ENCODE data around the gene MYOZ2. TPM values are rescaled to one million over a fixed set of nuclear protein-coding genes. Genes with fewer than 3 reads are reported as not detected.
A peak's percentile ranks its signal among the peaks of the same experiment; 100 is the strongest.

Gene MYOZ2
- total RNA-seq (2016; rRNA removed; fragmentation: Illumina TruSeq; extraction: Trizol), result not detected in 2 replicates
- total RNA-seq (2016; cell fraction: cytosol; rRNA removed; fragmentation: Illumina TruSeq; extraction: Trizol; ENCODE audit: low read depth), result not detected in 2 replicates
- not detected in 2 replicates for total RNA-seq (2016; cell fraction: insoluble cytoplasmic fraction; rRNA removed; fragmentation: Illumina TruSeq; extraction: Trizol)
- total RNA-seq (2016; cell fraction: membrane; rRNA removed; fragmentation: Illumina TruSeq; extraction: Trizol), result not detected in 2 replicates
- total RNA-seq (2016; cell fraction: nucleus; rRNA removed; fragmentation: Illumina TruSeq; extraction: Trizol), result not detected in 2 replicates
- polyA plus RNA-seq (2011; rRNA removed), result 0.03 TPM in 1 of 2 replicates, not detected in the other
- not detected in 2 replicates for polyA plus RNA-seq (2011; cell fraction: cytosol; rRNA removed)
- polyA plus RNA-seq (2011; cell fraction: nucleus; rRNA removed), result not detected in 2 replicates
- not detected in 2 replicates for polyA plus RNA-seq (2012)
- polyA plus RNA-seq (2016; cell fraction: cytosol; fragmentation: Illumina TruSeq; extraction: Trizol; ENCODE audit: low read depth), result not detected in 2 replicates
- polyA plus RNA-seq (2016; cell fraction: insoluble cytoplasmic fraction; fragmentation: Illumina TruSeq; extraction: Trizol; ENCODE audit: low read depth), result not detected in 2 replicates
- not detected in 2 replicates for polyA plus RNA-seq (2016; cell fraction: membrane; fragmentation: Illumina TruSeq; extraction: Trizol; ENCODE audit: low read depth)
- not detected in 2 replicates for polyA plus RNA-seq (2016; cell fraction: nucleus; fragmentation: Illumina TruSeq; extraction: Trizol; ENCODE audit: insufficient read depth, low read depth)
- polyA minus RNA-seq (2011; rRNA and poly(A)+ RNA removed; ENCODE audit: low replicate concordance), result not detected in 2 replicates
- polyA minus RNA-seq (2011; cell fraction: cytosol; rRNA and poly(A)+ RNA removed), result not detected in 2 replicates
- not detected in 2 replicates for polyA minus RNA-seq (2011; cell fraction: nucleus; rRNA and poly(A)+ RNA removed)
- percentile 2 among the genes with signal in this experiment for Bru-seq, nascent RNA
- not detected for BruChase-seq, experiment 1, labeled RNA remaining after a 6-hour chase
- not detected for BruChase-seq, experiment 2, labeled RNA remaining after a 2-hour chase
- long read RNA-seq, experiment 1, partial matches to known transcripts, result 0 of 1 reads
- long read RNA-seq, experiment 1, other reads (novel, unspliced or antisense), result 1 of 1 reads
- long read RNA-seq, experiment 2, partial matches to known transcripts, result 0 of 2 reads
- long read RNA-seq, experiment 2, other reads (novel, unspliced or antisense), result 2 of 2 reads

DNA sequence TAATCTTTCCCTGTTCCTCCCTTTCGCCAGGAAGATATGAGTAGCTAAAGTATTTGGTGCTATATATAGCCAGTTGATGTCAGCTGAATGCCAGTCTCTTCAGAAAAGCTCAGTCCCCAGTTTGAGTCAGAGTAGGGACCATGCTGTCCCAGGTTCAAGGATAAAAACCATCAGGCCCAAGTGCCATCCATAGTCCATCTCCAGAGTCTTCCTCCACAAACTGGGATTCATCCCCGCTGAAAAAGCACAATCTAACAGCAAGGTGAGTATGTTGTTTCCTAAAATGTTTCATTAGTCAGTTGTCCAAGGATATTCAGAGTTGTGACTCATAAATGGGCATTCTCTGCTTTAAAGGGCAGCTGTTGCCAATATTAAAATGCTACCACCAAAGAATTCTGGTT, at the start of gene MYOZ2:
Gene MYOZ2 (plus strand): TSS at position 112 of the 401 bp plus-strand sequence. CDS start 694 bp downstream, outside the sequence.
- Histone ChIP-seq H4K20me1 (ENCODE audit: insufficient read depth, low read length) (no peaks in the 10 kb centered on the region), H3K4me3 (replicated peaks in 1 of 3; ENCODE audit: insufficient read depth in 1 of 3, low read depth in 2 of 3, low read length in 3 of 3) (no peak within 1 kb of the TSS), H3K79me2 (ENCODE audit: insufficient read depth, low read length) (no peaks in the 10 kb centered on the region), H3K9ac (ENCODE audit: insufficient read depth, low read depth, low read length) (no peak within 1 kb of the TSS), H3K27me3 (ENCODE audit: control insufficient read depth in 1 of 2, insufficient read depth in 2 of 2, low read length in 2 of 2) (peaks cover 0 to 6% of the 10 kb centered on the region in 2 experiments; a peak in 1 of 5 replicates), H3K4me1 (ENCODE audit: insufficient read depth, low read length) (peaks cover 19% of the 10 kb centered on the region), H3K36me3 (replicated peaks in 1 of 2; ENCODE audit: control insufficient read depth in 1 of 2, insufficient read depth in 2 of 2, low read length in 2 of 2) (no peaks in the 10 kb centered on the region), H3K27ac (ENCODE audit: extremely low read length, insufficient read depth, low read length) (no peak within 1 kb of the TSS), H3K9me3 (ENCODE audit: low read length) (no peaks in the 10 kb centered on the region), H2AFZ (ENCODE audit: low read length) (no peak within 1 kb of the TSS), H3K4me2 (ENCODE audit: low read depth, low read length) (no peak within 1 kb of the TSS)
- ATAC-seq, result no peak
- 58% methylated on average over 2 of the region's 2 CpGs for WGBS (ENCODE audit: low lambda C conversion rate)
- ChIA-PET CTCF (ENCODE audit: low intra/inter-chr PET ratio, low total read pairs) (no interaction called here), POLR2A (no interaction called here)
- FAIRE-seq, result no peak
- in situ Hi-C loops (cut with HindIII; ENCODE audit: extremely low pct_ligation_motif_present, low pct_unique_long_range_greater_than_20kb) (no loop called here), intact Hi-C loops (cut with micrococcal nuclease; ENCODE audit: unreplicated experiment) (no loop called here)
- no peak for DNase-seq (ENCODE audit: low spot score)
- BruUV-seq (replicated peaks), result no TSS peak
- TF ChIP-seq MBNL3 (CRISPR knock-in tag; conservative IDR thresholded peaks at IDR 0.05), result no peak
- TF ChIP-seq RXRB (CRISPR knock-in tag; IDR thresholded peaks at IDR 0.05; ENCODE audit: borderline replicate concordance), result no peak
- no peak for TF ChIP-seq ZNF383 (CRISPR knock-in tag; IDR thresholded peaks at IDR 0.05; ENCODE audit: borderline replicate concordance)
- no peak for TF ChIP-seq CSRNP1 (CRISPR knock-in tag; IDR thresholded peaks at IDR 0.05)
- TF ChIP-seq, protein P1, sequence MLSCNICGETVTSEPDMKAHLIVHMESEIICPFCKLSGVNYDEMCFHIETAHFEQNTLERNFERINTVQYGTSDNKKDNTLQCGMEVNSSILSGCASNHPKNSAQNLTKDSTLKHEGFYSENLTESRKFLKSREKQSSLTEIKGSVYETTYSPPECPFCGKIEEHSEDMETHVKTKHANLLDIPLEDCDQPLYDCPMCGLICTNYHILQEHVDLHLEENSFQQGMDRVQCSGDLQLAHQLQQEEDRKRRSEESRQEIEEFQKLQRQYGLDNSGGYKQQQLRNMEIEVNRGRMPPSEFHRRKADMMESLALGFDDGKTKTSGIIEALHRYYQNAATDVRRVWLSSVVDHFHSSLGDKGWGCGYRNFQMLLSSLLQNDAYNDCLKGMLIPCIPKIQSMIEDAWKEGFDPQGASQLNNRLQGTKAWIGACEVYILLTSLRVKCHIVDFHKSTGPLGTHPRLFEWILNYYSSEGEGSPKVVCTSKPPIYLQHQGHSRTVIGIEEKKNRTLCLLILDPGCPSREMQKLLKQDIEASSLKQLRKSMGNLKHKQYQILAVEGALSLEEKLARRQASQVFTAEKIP (CRISPR knock-in tag; IDR thresholded peaks at IDR 0.05; ENCODE audit: borderline replicate concordance), result no peak
- TF ChIP-seq, protein P2, sequence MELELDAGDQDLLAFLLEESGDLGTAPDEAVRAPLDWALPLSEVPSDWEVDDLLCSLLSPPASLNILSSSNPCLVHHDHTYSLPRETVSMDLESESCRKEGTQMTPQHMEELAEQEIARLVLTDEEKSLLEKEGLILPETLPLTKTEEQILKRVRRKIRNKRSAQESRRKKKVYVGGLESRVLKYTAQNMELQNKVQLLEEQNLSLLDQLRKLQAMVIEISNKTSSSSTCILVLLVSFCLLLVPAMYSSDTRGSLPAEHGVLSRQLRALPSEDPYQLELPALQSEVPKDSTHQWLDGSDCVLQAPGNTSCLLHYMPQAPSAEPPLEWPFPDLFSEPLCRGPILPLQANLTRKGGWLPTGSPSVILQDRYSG (CRISPR knock-in tag; IDR thresholded peaks at IDR 0.05), result no peak
- TF ChIP-seq ZNF263 (CRISPR knock-in tag; IDR thresholded peaks at IDR 0.05), result no peak
- TF ChIP-seq MYC (CRISPR knock-in tag; IDR thresholded peaks at IDR 0.05; ENCODE audit: borderline replicate concordance), result no peak
- TF ChIP-seq, protein P3, sequence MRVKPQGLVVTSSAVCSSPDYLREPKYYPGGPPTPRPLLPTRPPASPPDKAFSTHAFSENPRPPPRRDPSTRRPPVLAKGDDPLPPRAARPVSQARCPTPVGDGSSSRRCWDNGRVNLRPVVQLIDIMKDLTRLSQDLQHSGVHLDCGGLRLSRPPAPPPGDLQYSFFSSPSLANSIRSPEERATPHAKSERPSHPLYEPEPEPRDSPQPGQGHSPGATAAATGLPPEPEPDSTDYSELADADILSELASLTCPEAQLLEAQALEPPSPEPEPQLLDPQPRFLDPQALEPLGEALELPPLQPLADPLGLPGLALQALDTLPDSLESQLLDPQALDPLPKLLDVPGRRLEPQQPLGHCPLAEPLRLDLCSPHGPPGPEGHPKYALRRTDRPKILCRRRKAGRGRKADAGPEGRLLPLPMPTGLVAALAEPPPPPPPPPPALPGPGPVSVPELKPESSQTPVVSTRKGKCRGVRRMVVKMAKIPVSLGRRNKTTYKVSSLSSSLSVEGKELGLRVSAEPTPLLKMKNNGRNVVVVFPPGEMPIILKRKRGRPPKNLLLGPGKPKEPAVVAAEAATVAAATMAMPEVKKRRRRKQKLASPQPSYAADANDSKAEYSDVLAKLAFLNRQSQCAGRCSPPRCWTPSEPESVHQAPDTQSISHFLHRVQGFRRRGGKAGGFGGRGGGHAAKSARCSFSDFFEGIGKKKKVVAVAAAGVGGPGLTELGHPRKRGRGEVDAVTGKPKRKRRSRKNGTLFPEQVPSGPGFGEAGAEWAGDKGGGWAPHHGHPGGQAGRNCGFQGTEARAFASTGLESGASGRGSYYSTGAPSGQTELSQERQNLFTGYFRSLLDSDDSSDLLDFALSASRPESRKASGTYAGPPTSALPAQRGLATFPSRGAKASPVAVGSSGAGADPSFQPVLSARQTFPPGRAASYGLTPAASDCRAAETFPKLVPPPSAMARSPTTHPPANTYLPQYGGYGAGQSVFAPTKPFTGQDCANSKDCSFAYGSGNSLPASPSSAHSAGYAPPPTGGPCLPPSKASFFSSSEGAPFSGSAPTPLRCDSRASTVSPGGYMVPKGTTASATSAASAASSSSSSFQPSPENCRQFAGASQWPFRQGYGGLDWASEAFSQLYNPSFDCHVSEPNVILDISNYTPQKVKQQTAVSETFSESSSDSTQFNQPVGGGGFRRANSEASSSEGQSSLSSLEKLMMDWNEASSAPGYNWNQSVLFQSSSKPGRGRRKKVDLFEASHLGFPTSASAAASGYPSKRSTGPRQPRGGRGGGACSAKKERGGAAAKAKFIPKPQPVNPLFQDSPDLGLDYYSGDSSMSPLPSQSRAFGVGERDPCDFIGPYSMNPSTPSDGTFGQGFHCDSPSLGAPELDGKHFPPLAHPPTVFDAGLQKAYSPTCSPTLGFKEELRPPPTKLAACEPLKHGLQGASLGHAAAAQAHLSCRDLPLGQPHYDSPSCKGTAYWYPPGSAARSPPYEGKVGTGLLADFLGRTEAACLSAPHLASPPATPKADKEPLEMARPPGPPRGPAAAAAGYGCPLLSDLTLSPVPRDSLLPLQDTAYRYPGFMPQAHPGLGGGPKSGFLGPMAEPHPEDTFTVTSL (CRISPR knock-in tag; IDR thresholded peaks at IDR 0.05; ENCODE audit: borderline replicate concordance), result no peak

Measured in HepG2 (cell line).